Activated T-helper 2 cell treated with anti-CD3 and anti-CD28 coated beads, Interferon-gamma antibody, Interleukin-2, Interleukin-4, amounts not matched to agents 10 μg/mL and 5 μg/mL and 100 μg/mL, durations not matched to agents 14 hours and 24 hours and 36 hours (primary cell): ENCODE measurements around the gene SPACA7. TPM values are rescaled to one million over a fixed set of nuclear protein-coding genes. Genes with fewer than 3 reads are reported as not detected.

Experiments
- DNase-seq: peaks from one replicate; pipeline ENCODE4 v3.0.0; 2021; ENCODE audit warnings: low spot score
- H3K27ac Mint-ChIP-seq: one replicate; pipeline ENCODE4 v1.8.0; 2021; ENCODE audit warnings: mixed read lengths
- H3K27me3 Mint-ChIP-seq: one replicate; pipeline ENCODE4 v1.8.0; 2021; ENCODE audit warnings: low read depth, mixed read lengths
- H3K36me3 Mint-ChIP-seq: one replicate; pipeline ENCODE4 v1.8.0; 2021; ENCODE audit warnings: low read depth, mixed read lengths
- H3K4me1 Mint-ChIP-seq: one replicate; pipeline ENCODE4 v1.8.0; 2021; ENCODE audit warnings: low read depth, mixed read lengths
- H3K4me3 Mint-ChIP-seq: one replicate; pipeline ENCODE4 v1.8.0; 2021; ENCODE audit warnings: low read depth, mild to moderate bottlenecking, moderate library complexity, mixed read lengths
- H3K9me3 Mint-ChIP-seq: one replicate; pipeline ENCODE4 v1.8.0; 2021; ENCODE audit warnings: mixed read lengths
- intact Hi-C: fragments of 100-400 bp; cut with micrococcal nuclease; formaldehyde crosslinking; loops from one replicate; pipeline ENCODE4 v1.15.1; 2023
- total RNA-seq: library from RNA; stranded (reverse); gene quantifications from 2 replicates; pipeline ENCODE4 v1.2.3, GENCODE V29; 2022

Gene SPACA7
- total RNA-seq, 1 donor from 2014 or later = not detected

- Mint-ChIP-seq H3K4me3 (no peak overlapping the region), H3K27ac (no peak overlapping the region), H3K27me3 (peaks cover 6% of the 10 kb centered on the region), H3K4me1 (no peaks in the 10 kb centered on the region), H3K36me3 (no peaks in the 10 kb centered on the region), H3K9me3 (no peaks in the 10 kb centered on the region)
- intact Hi-C loops = no loop called here
- DNase-seq = peak; percentile 3
Observed at GRCh38 chr13:112447761-112448603, 71.8 kb downstream of the SPACA7 start.

GRCh38 chr13:112448621-112449544 is 72.7 kb downstream of the SPACA7 start:
- DNase-seq = no peak
- no peaks in the 10 kb centered on the region for H3K4me1 Mint-ChIP-seq
- intact Hi-C loops = no loop called here
- H3K4me3 Mint-ChIP-seq = no peak overlapping the region
- no peaks in the 10 kb centered on the region for H3K9me3 Mint-ChIP-seq
- peaks cover under 1% of the 10 kb centered on the region for H3K27me3 Mint-ChIP-seq
- no peaks in the 10 kb centered on the region for H3K36me3 Mint-ChIP-seq
- no peak overlapping the region for H3K27ac Mint-ChIP-seq

GRCh38 chr13:112449545-112449930 is 73.4 kb downstream of the SPACA7 start:
- Mint-ChIP-seq H3K4me1 (no peaks in the 10 kb centered on the region), H3K36me3 (no peaks in the 10 kb centered on the region)
- no peak for DNase-seq

GRCh38 chr13:112450118-112450903 is 74.2 kb downstream of the SPACA7 start:
- intact Hi-C loops = no loop called here
- DNase-seq = no peak
- H3K9me3 Mint-ChIP-seq = no peaks in the 10 kb centered on the region

More at GRCh38 chr13:112449545-112449930, 73.4 kb downstream of the SPACA7 start:
- no peaks in the 10 kb centered on the region for H3K9me3 Mint-ChIP-seq
- no peak overlapping the region for H3K27ac Mint-ChIP-seq
- no peak overlapping the region for H3K4me3 Mint-ChIP-seq
- intact Hi-C loops = no loop called here
- no peaks in the 10 kb centered on the region for H3K27me3 Mint-ChIP-seq

GRCh38 chr13:112450904-112451240 is 74.7 kb downstream of the SPACA7 start:
- intact Hi-C loops = no loop called here
- Mint-ChIP-seq H3K9me3 (no peaks in the 10 kb centered on the region), H3K4me3 (no peak overlapping the region), H3K4me1 (no peaks in the 10 kb centered on the region), H3K36me3 (no peaks in the 10 kb centered on the region), H3K27ac (no peak overlapping the region), H3K27me3 (no peaks in the 10 kb centered on the region)
- no peak for DNase-seq

More at GRCh38 chr13:112450118-112450903, 74.2 kb downstream of the SPACA7 start:
- Mint-ChIP-seq H3K27me3 (no peaks in the 10 kb centered on the region), H3K4me1 (no peaks in the 10 kb centered on the region), H3K36me3 (no peaks in the 10 kb centered on the region), H3K4me3 (no peak overlapping the region), H3K27ac (no peak overlapping the region)

- Mint-ChIP-seq H3K36me3 (no peaks in the 10 kb centered on the region), H3K4me3 (no peak overlapping the region), H3K9me3 (no peaks in the 10 kb centered on the region), H3K27me3 (peaks cover 3% of the 10 kb centered on the region), H3K4me1 (no peaks in the 10 kb centered on the region), H3K27ac (no peak overlapping the region)
- intact Hi-C loops = no loop called here
- DNase-seq = no peak
Observed at GRCh38 chr13:112451512-112452379, 75.6 kb downstream of the SPACA7 start.

- no peaks in the 10 kb centered on the region for H3K4me1 Mint-ChIP-seq
- no peaks in the 10 kb centered on the region for H3K9me3 Mint-ChIP-seq
- intact Hi-C loops = no loop called here
- peaks cover 3% of the 10 kb centered on the region for H3K27me3 Mint-ChIP-seq
- no peak overlapping the region for H3K4me3 Mint-ChIP-seq
- no peaks in the 10 kb centered on the region for H3K36me3 Mint-ChIP-seq
- DNase-seq = no peak
- H3K27ac Mint-ChIP-seq = no peak overlapping the region
Observed at GRCh38 chr13:112452380-112453206, 76.4 kb downstream of the SPACA7 start.

- intact Hi-C loops = no loop called here
- no peak overlapping the region for H3K27ac Mint-ChIP-seq
Observed at GRCh38 chr13:112453207-112453829, 77.2 kb downstream of the SPACA7 start.

GRCh38 chr13:112453874-112454647 is 77.9 kb downstream of the SPACA7 start:
- no peaks in the 10 kb centered on the region for H3K9me3 Mint-ChIP-seq
- no peak overlapping the region for H3K4me3 Mint-ChIP-seq
- DNase-seq = no peak
- intact Hi-C loops = no loop called here
- no peak overlapping the region for H3K27ac Mint-ChIP-seq
- peaks cover 3% of the 10 kb centered on the region for H3K27me3 Mint-ChIP-seq
- H3K4me1 Mint-ChIP-seq = no peaks in the 10 kb centered on the region
- H3K36me3 Mint-ChIP-seq = no peaks in the 10 kb centered on the region

More at GRCh38 chr13:112453207-112453829, 77.2 kb downstream of the SPACA7 start:
- Mint-ChIP-seq H3K9me3 (no peaks in the 10 kb centered on the region), H3K36me3 (no peaks in the 10 kb centered on the region), H3K27me3 (peaks cover 3% of the 10 kb centered on the region), H3K4me1 (no peaks in the 10 kb centered on the region), H3K4me3 (no peak overlapping the region)
- DNase-seq = no peak

- Mint-ChIP-seq H3K4me3 (no peak overlapping the region), H3K36me3 (no peaks in the 10 kb centered on the region), H3K9me3 (no peaks in the 10 kb centered on the region), H3K27ac (no peak overlapping the region), H3K4me1 (no peaks in the 10 kb centered on the region), H3K27me3 (peaks cover 8% of the 10 kb centered on the region)
- DNase-seq = no peak
- intact Hi-C loops = no loop called here
Observed at GRCh38 chr13:112454648-112455334, 78.6 kb downstream of the SPACA7 start.
